Esophagus muscularis mucosa (tissue), 4 donors: ENCODE results near the gene SENP6.

Source experiments
- CTCF ChIP-seq, 3 experiments: fragments of 200-600 bp in 2 of 3; fragments of 450-650 bp in 1 of 3; sonication (generic) in 2 of 3; IDR thresholded peaks; one replicate each; pipeline ENCODE4 v1.5.1; 2017 to 2019; ENCODE audit warnings: antibody characterized with exemption in 3 of 3, mild to moderate bottlenecking in 2 of 3, moderate library complexity in 1 of 3
- EP300 ChIP-seq: sonication (generic); formaldehyde crosslinking; IDR thresholded peaks from one replicate; pipeline ENCODE4 v1.6.1; 2017; ENCODE audit warnings: antibody characterized with exemption
- POLR2A ChIP-seq: fragments of 450-650 bp; IDR thresholded peaks from one replicate; pipeline ENCODE4 v1.6.1; 2017; ENCODE audit warnings: antibody characterized with exemption, moderate library complexity, mild to moderate bottlenecking, low read depth
- POLR2AphosphoS5 ChIP-seq, 2 donors: sonication (generic); formaldehyde crosslinking; IDR thresholded peaks; one replicate each; pipeline ENCODE4 v1.6.1; 2017; ENCODE audit warnings: antibody characterized with exemption in 2 of 2

GRCh38 chr6:75711173-75711572, 109.5 kb downstream of the SENP6 start:
- TF ChIP-seq CTCF (IDR thresholded peaks at IDR 0.05) (no peak), POLR2A (no peak), POLR2AphosphoS5 (IDR thresholded peaks at IDR 0.05) (no peak), EP300 (no peak)
